ENCODE results near the gene ZBED2.

DNA sequence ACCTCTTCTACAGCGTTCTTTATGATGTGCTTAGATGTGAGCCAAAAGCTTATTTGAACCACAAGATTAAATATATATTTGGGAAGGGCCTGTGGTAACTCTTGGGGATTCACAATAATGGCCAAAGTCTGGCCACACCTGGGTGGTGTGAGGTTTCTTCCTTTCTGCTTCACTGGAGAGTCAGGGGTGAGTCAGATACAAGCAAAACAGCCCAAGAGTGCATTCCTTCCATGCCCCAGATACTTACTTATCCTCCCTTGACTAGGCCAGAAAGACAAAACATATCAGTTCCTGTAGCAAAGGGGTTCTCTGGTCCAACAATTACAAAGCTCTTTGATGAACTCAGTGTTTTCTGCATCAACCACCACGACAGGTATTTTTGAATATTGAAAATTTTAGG is 941 bp downstream of the ZBED2 start:
- TF ChIP-seq, protein P1, sequence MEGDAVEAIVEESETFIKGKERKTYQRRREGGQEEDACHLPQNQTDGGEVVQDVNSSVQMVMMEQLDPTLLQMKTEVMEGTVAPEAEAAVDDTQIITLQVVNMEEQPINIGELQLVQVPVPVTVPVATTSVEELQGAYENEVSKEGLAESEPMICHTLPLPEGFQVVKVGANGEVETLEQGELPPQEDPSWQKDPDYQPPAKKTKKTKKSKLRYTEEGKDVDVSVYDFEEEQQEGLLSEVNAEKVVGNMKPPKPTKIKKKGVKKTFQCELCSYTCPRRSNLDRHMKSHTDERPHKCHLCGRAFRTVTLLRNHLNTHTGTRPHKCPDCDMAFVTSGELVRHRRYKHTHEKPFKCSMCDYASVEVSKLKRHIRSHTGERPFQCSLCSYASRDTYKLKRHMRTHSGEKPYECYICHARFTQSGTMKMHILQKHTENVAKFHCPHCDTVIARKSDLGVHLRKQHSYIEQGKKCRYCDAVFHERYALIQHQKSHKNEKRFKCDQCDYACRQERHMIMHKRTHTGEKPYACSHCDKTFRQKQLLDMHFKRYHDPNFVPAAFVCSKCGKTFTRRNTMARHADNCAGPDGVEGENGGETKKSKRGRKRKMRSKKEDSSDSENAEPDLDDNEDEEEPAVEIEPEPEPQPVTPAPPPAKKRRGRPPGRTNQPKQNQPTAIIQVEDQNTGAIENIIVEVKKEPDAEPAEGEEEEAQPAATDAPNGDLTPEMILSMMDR (conservative IDR thresholded peaks at IDR 0.05 in 1 of 2, IDR thresholded peaks at IDR 0.05 in 1 of 2; ENCODE audit: low read depth in 1 of 2, low read length in 2 of 2) = no peak
- no peak for TF ChIP-seq EZH2 (IDR thresholded peaks at IDR 0.05; ENCODE audit: low read length, missing control alignments)
